Left kidney (tissue), 2 donors: Measurements from ENCODE around the gene OSBPL8. TPM values are rescaled to one million over a fixed set of nuclear protein-coding genes. Genes with fewer than 3 reads are reported as not detected.
"Not testable (repeated sequence)": the region's sequence is repeated elsewhere in the genome, so short reads cannot be mapped to it uniquely, and the experiment has no call there.

ENCODE experiments used
- DNase-seq: peaks from one replicate; pipeline ENCODE4 v3.0.0-alpha.2; 2013
- polyA plus RNA-seq: library from polyadenylated mRNA; unstranded; fragments of 120-200 nt; gene quantifications from one replicate; pipeline ENCODE4 v1.2.1, GENCODE V29; 2013; ENCODE audit not compliant: insufficient read length

OSBPL8 gene
- polyA plus RNA-seq, 1 donor: 79.9 TPM

- DNase-seq: no peak
Measured at GRCh38 chr12:76422154-76422542, 137.4 kb downstream of the OSBPL8 start.

GRCh38 chr12:76421046-76421445 lies 138.5 kb downstream of the OSBPL8 start:
- DNase-seq: no peak

GRCh38 chr12:76420222-76420621 lies 139.3 kb downstream of the OSBPL8 start:
- no peak for DNase-seq

- DNase-seq: no peak
Measured at GRCh38 chr12:76417116-76417515, 142.5 kb downstream of the OSBPL8 start.

- no peak for DNase-seq
Measured at GRCh38 chr12:76413121-76413520, 146.4 kb downstream of the OSBPL8 start.

- no peak for DNase-seq
Measured at GRCh38 chr12:76410781-76411180, 148.8 kb downstream of the OSBPL8 start.

GRCh38 chr12:76410371-76410770 lies 149.2 kb downstream of the OSBPL8 start:
- DNase-seq: no peak

GRCh38 chr12:76409074-76409473 lies 150.5 kb downstream of the OSBPL8 start:
- DNase-seq: no peak

GRCh38 chr12:76407710-76408109 lies 151.9 kb downstream of the OSBPL8 start:
- no peak for DNase-seq

- DNase-seq: no peak
Measured at GRCh38 chr12:76402259-76402658, 157.3 kb downstream of the OSBPL8 start.

- DNase-seq: no peak
Measured at GRCh38 chr12:76400136-76400535, 159.4 kb downstream of the OSBPL8 start.

- no peak for DNase-seq
Measured at GRCh38 chr12:76399040-76399439, 160.5 kb downstream of the OSBPL8 start.

GRCh38 chr12:76398106-76398505 lies 161.5 kb downstream of the OSBPL8 start:
- no peak for DNase-seq

- no peak for DNase-seq
Measured at GRCh38 chr12:76391461-76391860, 168.1 kb downstream of the OSBPL8 start.

GRCh38 chr12:76387614-76388013 lies 172.0 kb downstream of the OSBPL8 start:
- DNase-seq: no peak

- no peak for DNase-seq
Measured at GRCh38 chr12:76384560-76384959, 175.0 kb downstream of the OSBPL8 start.

GRCh38 chr12:76383988-76384387 lies 175.6 kb downstream of the OSBPL8 start:
- no peak for DNase-seq

GRCh38 chr12:76379261-76379660 lies 180.3 kb downstream of the OSBPL8 start:
- DNase-seq: no peak

- DNase-seq: not testable (repeated sequence)
Measured at GRCh38 chr12:76376876-76377275, 182.7 kb downstream of the OSBPL8 start.

- no peak for DNase-seq
Measured at GRCh38 chr12:76375939-76376338, 183.6 kb downstream of the OSBPL8 start.

- no peak for DNase-seq
Measured at GRCh38 chr12:76375470-76375869, 184.1 kb downstream of the OSBPL8 start.

GRCh38 chr12:76374386-76375020 lies 185.1 kb downstream of the OSBPL8 start:
- no peak for DNase-seq

GRCh38 chr12:76368230-76368629 lies 191.3 kb downstream of the OSBPL8 start:
- no peak for DNase-seq

GRCh38 chr12:76366163-76366562 lies 193.4 kb downstream of the OSBPL8 start:
- no peak for DNase-seq

- not testable (repeated sequence) for DNase-seq
Measured at GRCh38 chr12:76364131-76364530, 195.4 kb downstream of the OSBPL8 start.
